NCI-H128 (cell line): ENCODE measurements around the gene ZIC2.
"Not testable (repeated sequence)": the region's sequence is repeated elsewhere in the genome, so short reads cannot be mapped to it uniquely, and the experiment has no call there.

Experiments
- DNase-seq: peaks from one replicate; lab custom pipeline; 2025; ENCODE audit not compliant: unreplicated experiment; lab: John Stamatoyannopoulos, UW

The ZIC2 gene

GRCh38 chr13:100014621-100015020, 33.0 kb downstream of the ZIC2 start:
- DNase-seq, result no peak

- DNase-seq, result no peak
Observed at GRCh38 chr13:100019780-100020356, 38.3 kb downstream of the ZIC2 start.

GRCh38 chr13:100022798-100023197, 41.2 kb downstream of the ZIC2 start:
- no peak for DNase-seq

GRCh38 chr13:100024023-100024422, 42.4 kb downstream of the ZIC2 start:
- no peak for DNase-seq

- no peak for DNase-seq
Observed at GRCh38 chr13:100029933-100030332, 48.3 kb downstream of the ZIC2 start.

GRCh38 chr13:100032642-100033041, 51.1 kb downstream of the ZIC2 start:
- DNase-seq, result not testable (repeated sequence)

DNA sequence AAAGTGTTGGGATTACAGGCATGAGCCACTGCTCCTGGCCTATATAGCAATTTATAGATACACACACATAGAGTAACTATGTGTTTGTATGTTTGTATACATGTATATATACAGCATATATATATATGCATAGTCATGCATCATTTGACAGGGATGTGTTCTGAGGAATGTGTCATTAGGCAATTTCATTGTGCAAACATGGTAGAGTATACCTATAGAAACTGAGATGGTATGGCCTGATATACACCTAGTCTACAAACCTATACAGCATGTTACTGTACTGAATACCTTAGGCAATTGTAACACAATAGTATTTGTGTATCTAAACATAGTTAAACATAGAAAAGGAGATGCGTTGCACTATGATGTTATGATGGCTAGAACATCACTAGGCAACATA, 54.4 kb downstream of the ZIC2 start:
- DNase-seq, result no peak
